DMS153 treated with DMSO at 0.1 percent for 48 hours (cell line): ENCODE measurements around the gene EBF3.

ENCODE experiments used
- DNase-seq: peaks from one replicate; lab custom pipeline; 2025; ENCODE audit not compliant: unreplicated experiment; lab: John Stamatoyannopoulos, UW

Gene EBF3

DNA sequence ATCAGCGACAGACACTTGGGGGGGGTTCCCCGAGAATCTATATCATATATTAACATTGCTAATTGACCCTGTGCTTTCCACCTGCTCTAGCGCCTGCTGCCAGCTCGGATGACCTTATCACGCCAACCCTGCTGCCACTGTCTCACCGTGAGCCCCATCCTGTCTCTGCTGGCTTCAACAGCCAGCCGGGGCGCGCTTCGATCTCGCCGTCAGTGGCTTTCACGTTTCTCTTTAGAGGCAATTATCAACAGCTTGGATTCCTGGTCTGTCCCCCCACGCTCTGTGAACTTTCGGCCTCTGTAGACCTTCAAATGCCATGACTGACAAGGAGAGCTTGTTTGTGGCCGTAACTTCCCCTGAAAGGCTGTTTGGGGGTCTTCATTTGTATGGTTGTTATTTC, 123.0 kb downstream of the EBF3 start:
- no peak for DNase-seq

DNA sequence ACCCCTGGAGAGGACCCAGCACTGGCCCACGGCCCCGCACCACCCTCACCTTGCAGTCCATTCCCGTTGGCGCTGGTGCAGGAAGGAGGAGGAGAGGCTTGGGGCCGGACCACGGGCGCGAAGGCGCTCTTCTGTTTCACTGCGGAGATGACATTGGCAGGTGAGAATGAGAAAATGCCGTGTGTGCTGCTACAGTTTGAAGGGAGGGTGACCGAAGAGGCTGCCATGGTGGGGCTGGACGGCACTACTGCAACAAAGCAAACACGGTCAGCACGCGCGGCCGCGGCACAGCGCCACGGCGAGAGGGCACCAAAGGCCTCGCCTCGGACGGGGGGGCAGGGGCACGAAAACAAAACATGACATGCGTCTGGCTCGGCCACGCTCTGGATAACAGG, 123.9 kb downstream of the EBF3 start:
- DNase-seq, result no peak

DNA sequence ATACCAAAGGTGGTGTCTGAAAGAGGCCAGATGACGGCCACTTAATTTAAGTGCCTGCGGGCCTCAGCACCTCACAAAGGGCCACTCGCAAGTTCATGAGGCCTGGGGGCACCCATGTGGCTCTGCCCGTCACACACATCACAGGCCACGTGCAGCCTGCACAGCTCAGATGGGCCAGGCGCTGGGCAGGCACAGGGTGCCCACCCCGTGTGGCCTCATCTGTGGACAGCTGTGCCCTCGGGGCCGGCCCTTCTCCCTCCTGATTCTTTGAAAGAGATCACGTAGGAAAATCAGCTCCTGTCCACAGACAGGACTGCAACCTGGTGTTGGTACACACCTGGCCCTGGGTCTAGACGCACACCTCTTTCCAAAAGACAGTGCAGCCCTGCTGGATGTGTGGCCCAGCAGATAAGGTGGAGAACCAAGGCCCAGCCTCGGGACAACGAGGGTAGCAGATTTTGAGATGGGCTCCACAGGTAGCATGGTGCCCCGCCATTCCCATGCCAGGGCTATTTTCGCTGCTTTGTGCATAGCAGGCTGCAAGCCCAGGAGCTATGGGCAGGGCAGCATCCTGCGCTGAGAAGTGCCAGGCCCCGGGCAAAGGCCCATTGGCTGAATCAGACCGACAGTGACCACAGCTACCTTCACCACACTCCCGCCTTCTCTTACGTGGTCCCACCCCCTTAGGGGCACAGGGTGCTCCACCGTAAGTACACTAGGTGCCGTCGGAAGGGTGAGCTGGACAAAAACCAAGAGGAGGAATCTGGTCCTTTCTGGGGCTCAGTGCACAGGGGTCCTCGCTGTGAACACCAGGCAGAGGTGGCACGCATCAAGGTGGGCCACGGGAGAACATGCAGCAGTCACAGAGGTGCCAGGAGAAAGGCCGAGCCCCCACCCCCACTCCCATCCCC, 124.5 kb downstream of the EBF3 start:
- no peak for DNase-seq

DNA sequence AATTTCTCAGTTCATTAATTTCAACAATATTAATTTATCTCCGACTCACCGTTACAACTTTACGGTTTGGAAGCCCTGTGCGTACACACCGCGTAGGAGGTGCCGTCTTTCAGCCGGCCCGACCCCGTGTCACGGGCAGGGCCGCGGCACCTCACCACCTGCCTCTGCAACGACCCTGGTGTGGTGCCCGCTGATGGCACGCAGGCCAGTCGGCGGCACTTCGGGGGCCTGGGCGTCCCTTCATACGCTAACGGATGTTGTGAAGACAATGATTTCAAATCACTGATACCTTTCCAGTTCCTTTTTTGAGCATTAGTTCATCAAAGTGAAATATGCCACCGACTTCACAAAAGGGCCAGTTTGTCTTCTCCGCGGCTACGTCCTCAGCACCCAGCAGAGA, 125.3 kb downstream of the EBF3 start:
- DNase-seq, result no peak

DNA sequence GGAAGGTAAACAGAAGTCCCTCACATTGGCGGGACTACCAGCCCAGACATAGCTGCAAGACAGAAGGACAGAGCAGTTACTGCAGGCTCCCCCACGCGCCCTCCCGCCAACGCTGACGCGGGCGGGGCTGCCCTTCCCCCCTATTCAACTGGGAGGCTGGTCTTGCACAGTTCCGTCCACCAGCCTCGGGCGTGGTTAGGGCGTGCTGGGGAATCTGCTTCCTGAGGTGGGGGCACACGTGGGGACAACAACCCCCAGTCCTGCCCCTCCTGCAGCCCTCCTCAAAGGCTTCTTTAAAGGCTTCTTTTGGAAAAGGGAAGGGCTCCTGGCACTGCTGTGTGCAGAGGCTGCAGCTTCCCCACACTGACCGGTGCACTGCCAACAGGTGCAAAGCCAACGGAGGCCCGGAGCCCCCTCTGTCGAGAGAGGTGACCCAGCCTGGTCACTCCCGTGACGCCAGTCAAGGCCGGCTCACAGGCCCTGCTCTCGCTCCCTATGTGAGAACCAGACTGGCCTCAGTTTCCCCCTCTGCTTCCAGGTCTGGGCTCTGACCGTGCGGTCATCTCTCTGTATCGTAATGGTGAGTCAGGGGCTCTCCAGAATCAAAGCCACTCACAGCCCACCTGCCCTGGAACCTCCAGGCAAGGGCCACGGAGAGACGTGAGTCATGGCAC, 126.0 kb downstream of the EBF3 start:
- DNase-seq, result no peak

DNA sequence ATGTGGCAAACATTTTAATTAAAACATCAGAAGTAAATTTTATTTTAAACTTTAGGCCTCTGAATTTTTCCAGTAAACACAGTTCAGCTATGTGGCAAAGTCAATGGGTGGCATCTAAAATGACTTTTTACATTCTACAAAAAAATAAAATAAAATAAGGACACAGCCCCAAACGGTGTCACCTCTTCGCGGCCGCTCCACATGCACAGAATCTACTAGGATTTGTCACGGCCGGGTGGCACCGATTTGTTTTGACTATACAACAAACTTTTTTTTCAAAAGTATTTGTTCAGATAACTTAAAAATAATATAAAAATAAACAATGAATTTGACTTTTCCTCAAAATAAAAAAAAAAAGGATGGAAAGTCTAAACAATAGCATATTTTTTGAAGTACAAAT, 127.8 kb downstream of the EBF3 start:
- DNase-seq, result no peak

DNA sequence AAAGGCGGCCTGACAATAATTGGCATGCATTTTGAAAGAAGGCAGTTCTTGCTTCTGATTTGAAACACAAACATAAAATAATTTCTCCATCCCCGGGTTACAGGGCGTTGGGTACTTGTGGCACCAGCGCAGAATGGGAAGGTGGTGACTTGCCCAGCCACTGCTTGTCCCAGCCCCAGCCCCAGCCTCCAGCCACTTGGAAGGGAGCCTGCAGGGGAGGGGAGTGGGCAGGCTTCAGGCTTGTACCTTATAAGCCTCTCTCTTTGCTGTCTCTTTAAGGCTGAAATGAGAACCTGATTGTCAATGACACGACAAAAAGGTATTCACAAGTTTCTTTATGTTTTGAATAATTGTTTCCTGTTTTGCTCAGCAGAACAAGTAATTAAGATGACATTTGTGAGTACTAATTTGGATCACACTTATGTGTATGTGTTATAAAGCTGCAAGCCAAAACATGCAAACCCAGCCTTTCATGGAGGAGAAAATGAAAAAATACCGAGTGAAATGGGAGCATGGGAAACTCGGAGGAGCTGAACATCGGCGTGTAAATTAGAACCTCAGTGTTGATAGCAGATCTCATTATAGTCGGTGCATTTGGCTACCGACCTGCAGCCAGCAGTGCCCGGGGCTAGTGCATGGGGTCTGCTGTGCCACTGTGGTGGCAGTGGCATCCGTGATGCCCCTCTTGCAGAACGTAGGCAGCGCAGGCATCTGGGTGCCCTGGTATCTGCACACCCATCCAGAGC, 129.9 kb downstream of the EBF3 start:
- peak; percentile 54 for DNase-seq

DNA sequence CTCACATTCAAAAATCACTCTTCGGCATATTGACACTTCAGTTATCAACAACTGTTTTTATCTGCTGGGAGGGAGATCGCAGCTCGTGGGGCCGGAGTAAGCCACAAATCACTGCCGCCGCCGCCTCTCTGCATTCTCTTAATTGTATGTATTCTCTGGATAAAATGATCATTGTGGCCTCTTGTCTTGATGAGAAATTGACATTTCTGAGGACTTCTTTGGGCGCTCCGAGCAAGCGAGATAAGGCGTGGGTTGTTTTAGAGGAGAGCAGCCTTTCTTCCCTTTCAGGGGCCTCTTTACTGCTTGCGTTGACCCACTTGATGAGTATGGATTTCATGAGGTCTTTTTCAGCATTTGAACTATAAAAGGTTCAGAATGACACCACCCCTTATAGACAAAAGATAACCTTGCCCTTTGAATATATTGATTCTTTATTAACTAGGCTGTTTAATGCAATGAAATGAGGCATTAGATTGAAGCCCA, 130.6 kb downstream of the EBF3 start:
- DNase-seq, result peak; percentile 79

DNA sequence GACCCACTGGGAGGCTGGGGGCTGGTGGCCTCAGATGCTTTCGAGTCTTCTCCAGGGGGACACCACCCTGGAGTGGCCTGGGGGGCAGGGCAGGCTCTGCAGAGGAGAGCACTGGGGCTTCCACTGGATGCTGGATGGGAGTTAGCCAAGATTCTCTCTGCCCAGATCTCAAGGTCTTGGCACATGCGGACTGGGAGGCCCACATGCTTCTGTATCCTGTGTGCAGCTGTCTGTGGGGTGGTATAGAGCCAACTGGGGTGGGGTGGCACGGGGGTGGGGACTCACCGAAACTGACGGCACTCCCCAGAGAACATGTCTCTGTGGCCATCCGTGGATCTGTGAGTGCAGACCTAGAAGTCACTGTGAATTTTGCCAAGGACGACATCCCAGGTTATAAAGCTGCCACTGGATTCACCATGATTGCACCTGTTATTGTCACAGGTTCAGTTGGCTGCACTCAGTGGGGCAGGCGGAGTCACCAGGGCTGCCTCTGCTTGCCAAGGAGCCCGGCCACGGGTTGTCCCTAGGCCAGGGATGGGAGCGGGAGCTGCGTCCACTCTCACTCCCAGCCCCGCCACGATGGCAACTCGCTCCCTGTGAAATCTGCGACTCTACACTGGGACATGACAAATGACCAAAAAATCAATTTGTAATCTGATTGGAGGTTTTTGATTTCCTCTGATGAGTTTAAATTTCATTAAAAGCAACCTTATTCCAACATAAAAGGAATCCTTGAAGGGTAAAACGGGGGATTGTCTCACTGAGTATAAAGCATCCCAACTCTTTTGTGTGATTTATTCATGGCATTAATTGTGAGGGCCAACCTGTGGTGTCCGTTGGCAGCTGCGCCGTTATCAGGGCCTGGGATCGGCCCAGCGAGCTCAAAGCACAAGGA, 131.3 kb downstream of the EBF3 start:
- no peak for DNase-seq

DNA sequence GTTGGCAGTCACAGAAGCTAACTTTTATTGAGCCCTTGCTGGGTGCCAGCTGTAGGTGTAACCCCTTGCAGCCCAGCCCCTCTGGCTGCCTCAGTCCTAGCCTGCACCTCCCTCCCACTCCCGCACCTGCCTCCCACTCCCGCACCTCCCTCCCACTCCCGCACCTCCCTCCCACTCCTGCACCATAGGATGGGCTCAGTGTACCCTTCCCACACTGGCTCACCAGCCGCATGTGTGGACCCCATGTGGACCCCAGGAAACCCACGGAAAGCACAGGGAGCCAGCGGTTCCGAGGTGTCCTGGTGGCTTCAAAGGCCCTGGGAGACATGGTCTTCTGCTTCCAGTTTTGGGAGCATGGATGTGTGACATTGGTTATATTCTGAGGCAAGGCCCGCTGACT, 132.9 kb downstream of the EBF3 start:
- no peak for DNase-seq

DNA sequence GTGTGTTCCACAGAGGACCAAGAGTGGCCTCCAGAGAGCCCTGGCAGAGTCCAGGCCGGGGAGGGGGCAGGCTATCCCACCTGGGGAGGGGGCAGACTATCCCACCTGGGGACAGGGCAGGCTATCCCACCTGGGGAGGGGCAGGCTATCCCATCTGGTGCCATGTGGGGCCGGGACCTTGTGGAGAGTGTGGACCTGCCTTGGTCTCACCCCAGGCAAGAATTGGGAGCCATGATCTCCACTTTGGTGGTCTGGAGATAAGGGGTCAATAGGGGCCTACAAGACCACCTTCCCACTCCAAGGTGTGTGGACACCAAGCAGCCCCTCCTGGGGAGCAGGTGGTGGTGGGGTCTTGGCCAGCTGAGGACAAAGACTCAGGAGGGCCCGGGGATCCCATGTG, 138.2 kb downstream of the EBF3 start:
- DNase-seq, result no peak

DNA sequence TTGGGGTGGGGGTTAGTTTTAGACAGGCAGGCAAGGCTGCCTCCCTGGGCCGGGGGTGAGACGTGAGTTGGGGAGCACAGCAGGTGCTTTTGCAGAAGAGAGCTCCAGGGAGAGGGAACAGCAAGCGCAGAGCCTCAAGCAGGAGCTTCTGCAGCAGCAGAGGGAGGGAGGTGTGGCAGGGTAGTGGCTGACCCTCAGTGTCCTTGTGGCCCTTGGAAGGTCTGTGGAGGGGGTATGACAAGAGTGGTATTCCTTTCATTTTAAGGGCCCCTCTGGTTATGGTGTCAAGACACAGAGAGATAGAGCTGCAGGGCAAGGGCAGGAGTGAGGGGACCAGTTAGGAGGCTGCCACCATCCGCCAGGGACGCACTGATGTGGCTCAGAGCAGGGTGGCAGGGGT, 138.9 kb downstream of the EBF3 start:
- no peak for DNase-seq

DNA sequence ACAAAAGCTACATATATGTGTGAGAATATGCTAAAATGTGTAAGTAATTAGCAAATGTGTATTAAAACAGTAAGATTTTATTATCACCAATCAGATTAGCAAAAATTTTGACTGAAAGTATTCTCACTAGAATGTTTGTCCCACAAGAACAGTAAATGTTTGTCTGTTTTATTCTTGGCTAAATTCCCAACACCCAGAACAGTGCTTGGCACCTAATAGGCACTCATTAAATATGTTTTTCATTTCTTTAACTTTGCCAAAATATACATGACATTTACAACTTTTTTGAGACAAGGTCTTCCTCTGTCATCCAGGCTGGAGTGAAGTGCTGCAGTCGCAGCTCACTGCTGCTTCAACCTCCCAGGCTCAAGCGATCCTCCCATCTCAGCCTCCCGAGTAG, 143.6 kb downstream of the EBF3 start:
- no peak for DNase-seq

DNA sequence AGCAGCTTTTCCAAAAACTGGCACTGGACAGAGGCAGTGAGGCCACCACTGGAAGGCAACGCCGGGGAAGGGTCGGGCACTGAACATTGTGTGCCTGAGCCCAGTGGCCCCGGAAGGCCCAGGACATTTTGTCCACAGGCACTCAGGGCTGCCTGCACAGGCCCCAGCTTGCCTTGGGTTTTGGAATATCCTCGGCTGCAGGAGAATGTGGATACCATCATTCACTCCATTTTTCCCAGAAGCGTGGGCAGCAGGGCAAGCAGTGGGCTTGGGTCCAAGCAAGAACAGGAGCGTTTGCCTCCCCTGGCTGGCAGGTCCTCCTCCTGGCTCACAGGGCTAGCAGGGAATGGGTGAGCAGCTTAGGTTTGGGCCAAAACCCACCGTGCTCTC, 147.4 kb downstream of the EBF3 start:
- no peak for DNase-seq

DNA sequence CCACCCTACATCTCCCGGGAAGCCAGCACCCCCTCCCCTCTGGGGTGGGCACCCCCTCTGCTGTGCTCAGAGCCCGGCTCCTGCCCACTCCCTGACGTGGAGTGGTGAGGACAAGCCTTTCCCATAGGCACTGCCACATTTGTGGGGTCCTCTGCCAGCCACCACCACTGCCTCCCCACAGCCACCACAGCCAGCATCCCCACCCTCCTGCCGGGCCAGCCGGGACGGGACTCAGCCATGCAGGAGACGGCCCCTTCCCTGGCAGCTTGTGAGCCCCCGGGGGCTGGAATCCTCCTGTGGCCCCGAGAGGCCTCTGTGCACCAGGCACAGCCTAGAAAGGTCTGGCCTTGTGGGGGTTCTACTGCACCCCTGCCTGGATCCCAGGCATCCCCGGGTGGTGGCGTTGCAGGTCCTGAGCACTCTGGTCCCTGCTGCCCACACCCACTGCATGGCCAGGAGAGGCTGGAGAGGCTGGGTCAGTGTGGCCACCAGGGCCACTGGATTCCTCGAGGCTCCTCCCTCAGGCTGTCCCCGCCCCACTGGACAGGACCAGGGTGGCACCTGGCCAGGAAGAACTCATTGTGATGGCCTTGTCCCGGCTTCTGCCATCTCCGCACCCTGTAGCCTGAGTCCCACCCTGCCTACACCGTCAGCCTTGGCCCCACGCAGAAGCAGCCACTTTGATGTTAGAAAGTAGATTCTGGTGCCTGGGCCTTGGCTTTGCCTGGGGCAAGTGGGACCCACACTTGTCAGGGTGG, 148.0 kb downstream of the EBF3 start:
- DNase-seq, result no peak

DNA sequence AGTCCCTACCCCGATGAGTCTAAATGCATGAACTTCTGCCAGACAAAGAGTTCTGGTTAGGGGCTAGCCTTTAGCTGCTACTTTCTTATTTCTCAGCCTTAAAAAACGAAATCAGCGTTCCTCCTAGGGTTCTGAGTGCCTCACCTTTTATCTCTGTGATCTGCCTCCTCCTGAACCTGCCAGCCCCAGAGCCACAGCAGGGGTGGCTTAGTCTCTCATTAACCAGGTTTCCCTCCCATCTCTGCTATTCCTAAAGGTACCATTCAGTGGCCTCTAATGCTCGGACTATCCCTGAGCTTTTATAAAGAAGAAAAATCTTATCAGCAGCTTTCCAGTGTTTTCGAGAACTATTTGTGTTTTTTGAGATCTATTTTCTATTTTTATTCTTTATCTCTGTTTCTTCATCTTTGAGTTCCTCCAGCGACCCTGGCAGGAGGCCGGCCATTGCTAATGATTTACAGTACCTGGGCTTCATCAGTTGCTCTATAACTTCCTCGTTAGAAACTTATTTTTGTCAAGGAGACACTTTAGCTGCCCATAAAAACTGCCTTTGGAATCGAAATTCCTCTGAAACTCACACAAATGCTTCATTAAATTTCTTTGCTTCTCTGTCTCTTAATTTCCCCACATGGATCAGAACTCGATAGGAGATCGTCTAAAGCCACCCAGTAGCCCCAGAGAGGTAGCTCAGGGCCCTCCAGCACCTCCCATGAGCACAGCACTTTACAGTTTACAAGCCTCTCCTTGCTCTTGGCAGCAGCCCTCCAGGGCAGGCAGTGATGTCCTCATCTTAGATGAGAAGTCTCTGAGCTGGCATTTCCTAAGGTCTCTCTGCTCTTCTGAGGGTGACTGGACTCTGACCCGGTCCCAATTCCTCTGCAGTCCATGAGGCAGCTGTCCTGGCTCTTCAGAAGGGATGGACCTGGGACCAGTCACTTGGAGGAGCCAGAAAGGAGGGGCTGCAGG, 149.1 kb downstream of the EBF3 start:
- DNase-seq, result no peak

DNA sequence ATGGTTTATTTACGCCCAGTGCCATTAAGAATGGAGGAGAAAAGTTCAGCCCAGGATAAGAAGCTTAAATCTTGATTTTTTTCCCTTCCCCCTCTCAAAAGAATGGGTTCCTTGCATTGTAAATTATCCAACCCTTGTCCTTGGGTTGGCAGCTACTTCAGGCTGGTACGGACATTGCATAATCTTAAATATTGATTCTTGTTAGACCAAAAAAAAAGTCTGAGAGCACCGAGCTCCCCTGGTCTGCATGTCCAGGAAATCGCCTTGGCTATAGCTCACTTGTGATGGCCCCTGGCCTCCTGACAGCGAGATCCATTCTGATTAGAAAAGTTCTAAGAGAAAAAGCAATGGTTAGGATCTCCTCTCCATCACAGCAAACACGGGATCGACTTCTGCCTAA, 151.7 kb downstream of the EBF3 start:
- DNase-seq, result no peak

DNA sequence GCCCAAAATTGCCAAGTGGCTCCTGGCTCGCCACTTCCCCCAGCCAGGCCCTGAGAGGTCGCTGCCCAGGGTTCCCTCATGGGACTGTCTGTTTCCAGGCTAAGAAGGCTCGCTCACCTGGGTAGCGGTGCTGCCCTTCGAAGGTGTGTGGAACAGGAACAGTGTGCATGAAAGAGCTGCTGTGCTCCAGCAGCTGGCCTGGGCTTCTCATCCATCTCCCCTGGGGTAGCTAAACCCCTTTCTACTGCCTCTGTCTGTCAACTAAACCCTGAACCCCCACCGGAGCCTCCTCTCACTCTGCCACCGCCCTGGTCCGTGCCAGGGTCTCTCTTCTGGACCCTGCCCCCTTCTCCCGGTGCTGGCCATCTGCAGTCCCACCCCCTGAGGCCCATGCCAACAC, 152.9 kb downstream of the EBF3 start:
- DNase-seq, result no peak

DNA sequence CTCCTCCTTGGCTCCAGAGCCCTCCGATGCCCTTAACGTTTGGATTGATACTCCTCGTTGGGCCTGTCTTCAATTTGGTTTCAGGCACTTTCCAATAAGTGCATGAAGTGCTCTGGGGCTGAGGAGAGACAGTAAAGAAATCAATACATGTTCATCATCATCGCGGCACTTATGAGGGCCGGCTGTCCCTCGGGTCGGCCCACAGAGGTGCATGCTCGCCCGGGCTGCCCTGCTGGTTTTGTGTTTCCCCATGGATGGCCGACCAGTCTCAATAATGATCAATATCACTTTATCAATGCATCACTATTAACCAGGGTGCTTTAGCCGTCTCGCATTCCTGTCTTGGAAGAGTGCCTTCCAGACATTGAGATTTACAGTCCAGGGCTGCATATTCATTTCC, 154.2 kb downstream of the EBF3 start:
- DNase-seq, result no peak
